K562 (cell line): ENCODE measurements around the gene EPX. TPM values are rescaled to one million over a fixed set of nuclear protein-coding genes. Genes with fewer than 3 reads are reported as not detected.
A peak's percentile ranks its signal among the peaks of the same experiment; 100 is the strongest.

Experiments used
- ATAC-seq: fragments of 200-7000 bp; cut with Tn5 transposase; 3 replicates; pipeline ENCODE4 v1.9.1; 2020; ENCODE audit warnings: moderate library complexity
- BruUV-seq: library from RNA; stranded (reverse); fragments of 400-500 nt; replicated peaks from 2 replicates; lab custom pipeline; 2021; lab: Mats Ljungman, UMichigan
- CTCF ChIA-PET: fragments of 300-600 bp; formaldehyde crosslinking; extraction: SDS; loops from one replicate; lab custom pipeline; 2021; ENCODE audit warnings: low intra/inter-chr PET ratio; lab: Yijun Ruan, JAX
- POLR2A ChIA-PET: fragments of 300-600, 350-650 bp; sonication (Branson Sonifier 250); formaldehyde crosslinking; extraction: SDS; loops from one replicate; lab custom pipeline; 2021; ENCODE audit warnings: antibody characterized with exemption, inconsistent platforms; lab: Yijun Ruan, JAX
- DNase-seq, 4 experiments: peaks; one replicate each; pipeline versions ENCODE4 v3.0.0 to v3.0.0-alpha.2; 2011 to 2018; ENCODE audit warnings: low spot score in 3 of 4, mixed read lengths in 3 of 4; ENCODE audit errors: extremely low read depth in 1 of 4
- FAIRE-seq: peaks from 2 replicates; lab custom pipeline; 2011; peaks lifted over from hg19 to GRCh38; lab: Jason Lieb, UNC
- H2AFZ ChIP-seq: 2 replicates; pipeline ENCODE4 v1.6.0; 2011; ENCODE audit warnings: low read depth, low read length, control low read depth, inconsistent platforms
- H3K27ac ChIP-seq: fragments of 200-600 bp; 3 replicates; pipeline ENCODE4 v1.8.0; 2011; ENCODE audit warnings: low read depth, mild to moderate bottlenecking, control low read depth, inconsistent platforms, low read length, moderate library complexity, mixed read lengths; ENCODE audit errors: extremely low read depth
- H3K27me3 ChIP-seq, 2 experiments: fragments of 300-600 bp in 1 of 2; 2 replicates in 1 of 2; 3 replicates in 1 of 2; pipeline versions ENCODE4 v1.6.0 to v1.8.0; 2011; ENCODE audit warnings: inconsistent platforms in 2 of 2, low read length in 2 of 2, mild to moderate bottlenecking in 1 of 2, mixed read lengths in 1 of 2, moderate library complexity in 1 of 2; ENCODE audit not compliant: control insufficient read depth in 2 of 2, insufficient read depth in 2 of 2
- H3K36me3 ChIP-seq: fragments of 300-600 bp; 3 replicates; pipeline ENCODE4 v1.8.0; 2011; ENCODE audit warnings: mild to moderate bottlenecking, low read length, inconsistent platforms; ENCODE audit not compliant: control insufficient read depth, insufficient read depth
- H3K4me1 ChIP-seq, 2 experiments: fragments of 200-600 bp in 1 of 2; replicated peaks in 1 of 2; 2 replicates in 1 of 2; 3 replicates in 1 of 2; pipeline versions ENCODE4 v1.5.1 to v1.8.0; 2011; ENCODE audit warnings: inconsistent platforms in 2 of 2, low read length in 2 of 2, mild to moderate bottlenecking in 1 of 2, mixed read lengths in 1 of 2, moderate library complexity in 1 of 2; ENCODE audit not compliant: control insufficient read depth in 2 of 2, insufficient read depth in 2 of 2
- H3K4me2 ChIP-seq: 2 replicates; pipeline ENCODE4 v1.6.1; 2011; ENCODE audit warnings: low read length, control low read depth, inconsistent platforms, mixed read lengths; ENCODE audit not compliant: insufficient read depth
- H3K4me3 ChIP-seq: fragments of 200-600 bp; sonication (generic), shearing (Covaris generic); 2 replicates; pipeline ENCODE4 v1.5.1; 2016; ENCODE audit warnings: control low read depth, inconsistent platforms
- H3K79me2 ChIP-seq: fragments of 200-600 bp; 3 replicates; pipeline ENCODE4 v1.8.0; 2011; ENCODE audit warnings: low read length, inconsistent platforms; ENCODE audit not compliant: control insufficient read depth, insufficient read depth
- H3K9ac ChIP-seq, 2 experiments: 2 replicates each; pipeline versions ENCODE4 v1.6.0 to v1.6.1; 2011; ENCODE audit warnings: low read depth in 2 of 2, low read length in 2 of 2, control low read depth in 1 of 2, inconsistent platforms in 1 of 2, mild to moderate bottlenecking in 1 of 2, mixed read lengths in 1 of 2; ENCODE audit not compliant: insufficient read depth in 1 of 2
- H3K9me1 ChIP-seq: one replicate; pipeline ENCODE4 v1.6.0; 2011; ENCODE audit warnings: inconsistent platforms, mild to moderate bottlenecking, low read length, moderate library complexity; ENCODE audit not compliant: control insufficient read depth, insufficient read depth
- H3K9me3 ChIP-seq: replicated peaks from 2 replicates; pipeline ENCODE4 v1.5.1; 2011; ENCODE audit warnings: low read depth, low read length, inconsistent platforms; ENCODE audit not compliant: control insufficient read depth, insufficient read depth
- H4K20me1 ChIP-seq: replicated peaks from 2 replicates; pipeline ENCODE4 v1.6.1; 2011; ENCODE audit warnings: low read length, inconsistent platforms, mixed read lengths; ENCODE audit not compliant: control insufficient read depth, insufficient read depth
- BHLHE40 ChIP-seq: IDR thresholded peaks from 2 replicates; pipeline ENCODE4 v1.6.1; 2011; ENCODE audit warnings: low read length, improper control_type of control experiment
- HDGF ChIP-seq: fragments of 450-650 bp; IDR thresholded peaks from 2 replicates; pipeline ENCODE4 v1.6.1; 2016
- HLTF ChIP-seq: fragments of 450-650 bp; IDR thresholded peaks from 2 replicates; pipeline ENCODE4 v1.6.1; 2016
- LARP7 ChIP-seq: fragments of 450-650 bp; IDR thresholded peaks from 2 replicates; pipeline ENCODE4 v1.6.1; 2016
- MYC ChIP-seq, 2 experiments: fragments of 250-450 bp in 1 of 2; sonication (Bioruptor Pico) in 1 of 2; IDR thresholded peaks; 2 replicates each; pipeline versions ENCODE4 v1.5.1 to v1.6.1; 2012 to 2021; ENCODE audit warnings: low read depth in 2 of 2, borderline replicate concordance in 1 of 2, improper control_type of control experiment in 1 of 2, low read length in 1 of 2, mild to moderate bottlenecking in 1 of 2, moderate library complexity in 1 of 2
- NCOA1 ChIP-seq: fragments of 450-650 bp; IDR thresholded peaks from 2 replicates; pipeline ENCODE4 v1.6.1; 2016; ENCODE audit warnings: low read depth
- PHF21A ChIP-seq: fragments of 450-650 bp; IDR thresholded peaks from 2 replicates; pipeline ENCODE4 v1.6.1; 2017; ENCODE audit warnings: low read depth, borderline replicate concordance
- RBM25 ChIP-seq: fragments of 200-400 bp; formaldehyde crosslinking; IDR thresholded peaks from 2 replicates; pipeline ENCODE4 v1.6.1; 2018; ENCODE audit warnings: low read length, low read depth, moderate library complexity; ENCODE audit not compliant: severe bottlenecking
- RBM34 ChIP-seq: fragments of 200-400 bp; formaldehyde crosslinking; IDR thresholded peaks from 2 replicates; pipeline ENCODE4 v1.6.1; 2018; ENCODE audit warnings: low read length, borderline replicate concordance; ENCODE audit not compliant: insufficient read depth
- WHSC1 ChIP-seq: IDR thresholded peaks from one replicate; pipeline ENCODE4 v1.6.1; 2012; ENCODE audit warnings: low read length, control low read depth, inconsistent platforms
- ZC3H4 ChIP-seq: sonication (generic); formaldehyde crosslinking; IDR thresholded peaks from 2 replicates; pipeline ENCODE4 v1.9.0; 2021; ENCODE audit warnings: missing genetic modification reagents, borderline replicate concordance
- ZKSCAN1 ChIP-seq: fragments of 150-350 bp; IDR thresholded peaks from 2 replicates; pipeline ENCODE4 v1.6.1; 2016; ENCODE audit warnings: low read depth, low read length
- WGBS: fragments of 100-300 bp; shearing (Covaris generic); methylation state at CpG from one replicate; pipeline ENCODE4 v1.1.6; 2016; ENCODE audit warnings: low coverage, mixed read lengths; ENCODE audit not compliant: insufficient coverage; ENCODE audit errors: missing lambda C conversion rate; 5-methylcytosine and 5-hydroxymethylcytosine counted together
- in situ Hi-C: fragments of 300-500 bp; cut with MboI; formaldehyde crosslinking; loops from 4 replicates; pipeline ENCODE4 v1.15.0; 2018; ENCODE audit warnings: inconsistent platforms, mixed read lengths
- intact Hi-C: fragments of 100-400 bp; cut with micrococcal nuclease; formaldehyde crosslinking; loops from 2 replicates; pipeline ENCODE4 v1.14.2; 2022
- polyA plus RNA-seq, 8 experiments: library from polyadenylated mRNA; depleted of rRNA in 4 of 8; stranded (reverse) in 5 of 8; unstranded in 3 of 8; fragments of >200 nt; fragmentation: Nextera tagmentation in 2 of 8; fragmentation: Illumina TruSeq in 1 of 8; extraction: Ambion mirVana in 2 of 8; extraction: Trizol in 1 of 8; gene quantifications; 2 replicates each; pipeline versions ENCODE4 v1.2.1 to v1.2.3, GENCODE V29; 2011 to 2014; ENCODE audit warnings: inconsistent platforms in 1 of 8, missing spikeins in 1 of 8
- total RNA-seq, 7 experiments: library from RNA; depleted of rRNA in 6 of 7; stranded (reverse); fragments of >200 nt in 6 of 7; fragmentation: Illumina TruSeq in 2 of 7; extraction: Trizol in 2 of 7; gene quantifications; 2 replicates each; pipeline versions ENCODE4 v1.2.1 to v1.2.3, GENCODE V29; 2011 to 2021; ENCODE audit warnings: low replicate concordance in 1 of 7
- TF ChIP-seq, protein P1 (sequence below): fragments of 450-650 bp; IDR thresholded peaks from 2 replicates; pipeline ENCODE4 v1.6.1; 2016; ENCODE audit warnings: borderline replicate concordance
- TF ChIP-seq, protein P2 (sequence below): fragments of 250-450 bp; sonication (Bioruptor Pico); IDR thresholded peaks from 2 replicates; pipeline ENCODE4 v1.5.0; 2021
- TF ChIP-seq, protein P3 (sequence below), 2 experiments: fragments of 450-650 bp; IDR thresholded peaks; 2 replicates each; pipeline ENCODE4 v1.6.1; 2016
- TF ChIP-seq, protein P4 (sequence below): fragments of 250-450 bp; sonication (Bioruptor Pico); IDR thresholded peaks from 2 replicates; pipeline ENCODE4 v1.9.0; 2021; ENCODE audit warnings: mild to moderate bottlenecking, inconsistent platforms

EPX gene
- total and polyA plus RNA-seq, 9 of the 15 experiments (the other 6 are each of a cell fraction or from before 2014, with no cell fraction given), result 0.07 to 0.33 (median 0.19) TPM; not detected in 3

DNA sequence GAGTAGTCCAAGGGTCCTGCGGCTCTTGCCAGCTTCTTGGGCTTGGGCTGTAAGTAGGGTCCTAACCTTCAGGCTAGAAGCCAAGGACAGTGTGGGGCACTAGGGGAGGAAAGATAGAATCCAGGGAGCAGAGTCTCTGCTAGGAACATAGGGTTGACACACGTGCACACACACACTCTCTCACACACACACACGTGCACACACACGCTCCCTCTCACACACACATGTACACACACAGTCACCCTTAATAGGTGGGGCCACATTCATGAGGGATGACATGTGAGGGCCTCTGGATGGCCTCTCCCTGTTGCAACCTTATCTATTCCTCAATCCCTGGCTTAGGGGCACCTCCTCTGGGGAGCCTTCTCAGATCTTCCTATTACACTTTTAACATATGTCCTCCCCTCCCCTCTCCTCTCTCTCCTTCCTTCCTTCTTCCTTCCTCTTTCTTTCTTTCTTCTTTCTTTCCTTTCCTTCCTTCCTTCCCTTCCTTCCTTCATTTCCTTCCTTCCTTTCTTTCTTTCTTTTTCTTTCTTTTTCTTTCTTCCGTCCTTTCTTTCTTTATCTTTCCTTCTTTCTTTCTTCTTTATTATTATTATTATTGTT lies 3.1 kb downstream of the EPX start:
- POLR2A ChIA-PET, result no interaction called here
- Histone ChIP-seq H2AFZ (no peak overlapping the region), H3K9ac (no peak overlapping the region; a peak in 1 of 4 replicates), H3K36me3 (no peaks in the 10 kb centered on the region), H3K9me3 (no peaks in the 10 kb centered on the region), H3K27me3 (peaks cover 0 to 24% of the 10 kb centered on the region in 2 experiments; a peak in 2 of 5 replicates), H3K27ac (no peak overlapping the region; the same call in 2 of the 3 replicates), H3K79me2 (no peaks in the 10 kb centered on the region), H3K9me1 (no peaks in the 10 kb centered on the region), H4K20me1 (no peaks in the 10 kb centered on the region; the same call in 1 of the 2 replicates), H3K4me3 (no peak overlapping the region), H3K4me1 (peaks cover 18 to 37% of the 10 kb centered on the region in 2 experiments), H3K4me2 (no peak overlapping the region)
- no peak for DNase-seq
- FAIRE-seq, result peak; percentile 55
- intact Hi-C loops, result no loop called here
- 48% methylated on average over 5 of the region's 5 CpGs for WGBS
- 0 out of 3 replicates have a peak, but pooled peaks have one; percentile 11 for ATAC-seq
- CTCF ChIA-PET, result no interaction called here
- BruUV-seq, result no TSS peak
- in situ Hi-C loops, result no loop called here
- TF ChIP-seq LARP7 (peak; percentile 52; the same call in 1 of the 2 replicates), BHLHE40 (peak; percentile 33; the same call in 1 of the 2 replicates), HDGF (no peak), RBM34 (no peak), MYC (IDR thresholded peaks at IDR 0.05; ENCODE audit: low read depth, low read length) (no peak), MYC (CRISPR knock-in tag; IDR thresholded peaks at IDR 0.05; ENCODE audit: borderline replicate concordance, low read depth) (no peak), ZC3H4 (CRISPR knock-in tag) (no peak), PHF21A (0 out of 2 replicates have a peak, but pooled peaks have one; percentile 13), RBM25 (peak; percentile 55), ZKSCAN1 (no peak), HLTF (peak; percentile 63; the same call in 1 of the 2 replicates), NCOA1 (no peak), WHSC1 (no peak)
- TF ChIP-seq, protein P1, sequence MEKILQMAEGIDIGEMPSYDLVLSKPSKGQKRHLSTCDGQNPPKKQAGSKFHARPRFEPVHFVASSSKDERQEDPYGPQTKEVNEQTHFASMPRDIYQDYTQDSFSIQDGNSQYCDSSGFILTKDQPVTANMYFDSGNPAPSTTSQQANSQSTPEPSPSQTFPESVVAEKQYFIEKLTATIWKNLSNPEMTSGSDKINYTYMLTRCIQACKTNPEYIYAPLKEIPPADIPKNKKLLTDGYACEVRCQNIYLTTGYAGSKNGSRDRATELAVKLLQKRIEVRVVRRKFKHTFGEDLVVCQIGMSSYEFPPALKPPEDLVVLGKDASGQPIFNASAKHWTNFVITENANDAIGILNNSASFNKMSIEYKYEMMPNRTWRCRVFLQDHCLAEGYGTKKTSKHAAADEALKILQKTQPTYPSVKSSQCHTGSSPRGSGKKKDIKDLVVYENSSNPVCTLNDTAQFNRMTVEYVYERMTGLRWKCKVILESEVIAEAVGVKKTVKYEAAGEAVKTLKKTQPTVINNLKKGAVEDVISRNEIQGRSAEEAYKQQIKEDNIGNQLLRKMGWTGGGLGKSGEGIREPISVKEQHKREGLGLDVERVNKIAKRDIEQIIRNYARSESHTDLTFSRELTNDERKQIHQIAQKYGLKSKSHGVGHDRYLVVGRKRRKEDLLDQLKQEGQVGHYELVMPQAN, result no peak
- TF ChIP-seq, protein P2, sequence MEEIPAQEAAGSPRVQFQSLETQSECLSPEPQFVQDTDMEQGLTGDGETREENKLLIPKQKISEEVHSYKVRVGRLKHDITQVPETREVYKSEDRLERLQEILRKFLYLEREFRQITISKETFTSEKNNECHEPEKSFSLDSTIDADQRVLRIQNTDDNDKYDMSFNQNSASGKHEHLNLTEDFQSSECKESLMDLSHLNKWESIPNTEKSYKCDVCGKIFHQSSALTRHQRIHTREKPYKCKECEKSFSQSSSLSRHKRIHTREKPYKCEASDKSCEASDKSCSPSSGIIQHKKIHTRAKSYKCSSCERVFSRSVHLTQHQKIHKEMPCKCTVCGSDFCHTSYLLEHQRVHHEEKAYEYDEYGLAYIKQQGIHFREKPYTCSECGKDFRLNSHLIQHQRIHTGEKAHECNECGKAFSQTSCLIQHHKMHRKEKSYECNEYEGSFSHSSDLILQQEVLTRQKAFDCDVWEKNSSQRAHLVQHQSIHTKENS, result no peak
- TF ChIP-seq, protein P3, sequence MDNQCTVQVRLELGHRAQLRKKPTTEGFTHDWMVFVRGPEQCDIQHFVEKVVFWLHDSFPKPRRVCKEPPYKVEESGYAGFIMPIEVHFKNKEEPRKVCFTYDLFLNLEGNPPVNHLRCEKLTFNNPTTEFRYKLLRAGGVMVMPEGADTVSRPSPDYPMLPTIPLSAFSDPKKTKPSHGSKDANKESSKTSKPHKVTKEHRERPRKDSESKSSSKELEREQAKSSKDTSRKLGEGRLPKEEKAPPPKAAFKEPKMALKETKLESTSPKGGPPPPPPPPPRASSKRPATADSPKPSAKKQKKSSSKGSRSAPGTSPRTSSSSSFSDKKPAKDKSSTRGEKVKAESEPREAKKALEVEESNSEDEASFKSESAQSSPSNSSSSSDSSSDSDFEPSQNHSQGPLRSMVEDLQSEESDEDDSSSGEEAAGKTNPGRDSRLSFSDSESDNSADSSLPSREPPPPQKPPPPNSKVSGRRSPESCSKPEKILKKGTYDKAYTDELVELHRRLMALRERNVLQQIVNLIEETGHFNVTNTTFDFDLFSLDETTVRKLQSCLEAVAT (IDR thresholded peaks at IDR 0.05), result no peak
- TF ChIP-seq, protein P4, sequence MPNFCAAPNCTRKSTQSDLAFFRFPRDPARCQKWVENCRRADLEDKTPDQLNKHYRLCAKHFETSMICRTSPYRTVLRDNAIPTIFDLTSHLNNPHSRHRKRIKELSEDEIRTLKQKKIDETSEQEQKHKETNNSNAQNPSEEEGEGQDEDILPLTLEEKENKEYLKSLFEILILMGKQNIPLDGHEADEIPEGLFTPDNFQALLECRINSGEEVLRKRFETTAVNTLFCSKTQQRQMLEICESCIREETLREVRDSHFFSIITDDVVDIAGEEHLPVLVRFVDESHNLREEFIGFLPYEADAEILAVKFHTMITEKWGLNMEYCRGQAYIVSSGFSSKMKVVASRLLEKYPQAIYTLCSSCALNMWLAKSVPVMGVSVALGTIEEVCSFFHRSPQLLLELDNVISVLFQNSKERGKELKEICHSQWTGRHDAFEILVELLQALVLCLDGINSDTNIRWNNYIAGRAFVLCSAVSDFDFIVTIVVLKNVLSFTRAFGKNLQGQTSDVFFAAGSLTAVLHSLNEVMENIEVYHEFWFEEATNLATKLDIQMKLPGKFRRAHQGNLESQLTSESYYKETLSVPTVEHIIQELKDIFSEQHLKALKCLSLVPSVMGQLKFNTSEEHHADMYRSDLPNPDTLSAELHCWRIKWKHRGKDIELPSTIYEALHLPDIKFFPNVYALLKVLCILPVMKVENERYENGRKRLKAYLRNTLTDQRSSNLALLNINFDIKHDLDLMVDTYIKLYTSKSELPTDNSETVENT (CRISPR knock-in tag), result no peak
